HG03064 (cell line): ENCODE measurements around the gene PLA2G3.
"Not testable (repeated sequence)": the region's sequence is repeated elsewhere in the genome, so short reads cannot be mapped to it uniquely, and the experiment has no call there.

Source experiments
- ATAC-seq: cut with Tn5 transposase; IDR thresholded peaks from one replicate; pipeline ENCODE4 v1.9.1; 2021; ENCODE audit warnings: low read depth; ENCODE audit not compliant: unreplicated experiment

Gene PLA2G3

DNA sequence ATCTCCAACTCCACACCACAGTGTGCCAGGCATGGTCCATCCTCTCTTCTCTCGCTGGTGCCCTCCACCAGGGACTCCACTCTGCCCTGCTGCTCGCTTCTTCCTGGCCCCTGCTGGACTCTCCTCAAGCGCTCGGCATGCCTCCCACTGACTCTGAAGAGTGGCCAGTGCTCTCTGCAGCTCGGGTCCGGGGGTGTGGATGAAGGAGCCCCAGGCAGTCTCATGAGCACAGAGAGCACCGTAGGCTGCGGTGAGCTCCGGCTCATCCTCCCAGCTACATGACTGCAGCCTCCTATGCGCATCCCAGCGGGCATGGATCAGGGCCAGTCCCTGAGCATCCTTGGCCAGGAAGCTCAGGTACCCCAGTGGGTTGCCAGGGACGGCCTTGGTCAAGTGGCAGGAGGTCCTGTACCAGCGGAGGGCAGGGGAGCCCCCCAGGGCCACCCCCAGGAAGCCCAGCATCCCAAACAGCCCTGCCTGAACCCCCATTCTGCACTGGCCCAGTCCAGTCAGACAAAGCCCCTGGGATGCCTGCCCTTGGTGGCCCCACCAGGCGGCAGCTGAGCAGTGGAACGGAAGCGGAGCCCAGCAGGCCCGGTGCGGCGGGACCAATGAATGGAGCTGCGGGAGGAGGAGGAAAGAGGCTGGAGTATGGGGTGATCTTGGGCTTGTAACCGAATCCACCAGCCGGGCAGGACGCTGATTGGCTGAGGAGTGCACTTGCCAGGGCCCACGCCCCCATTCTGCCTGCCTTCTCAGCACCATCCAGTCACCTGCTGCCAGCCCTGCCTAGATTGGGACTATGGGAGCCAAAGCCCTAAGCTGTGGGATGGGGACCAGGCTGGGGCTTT lies at the start of gene PLA2G3:
PLA2G3 (minus strand) TSS at position 643 of the 851 bp plus-strand sequence; CDS start at position 489, 154 bp downstream.
- ATAC-seq: no peak

GRCh38 chr22:31187627-31188026 lies 47.3 kb upstream of the PLA2G3 start:
- no peak for ATAC-seq

DNA sequence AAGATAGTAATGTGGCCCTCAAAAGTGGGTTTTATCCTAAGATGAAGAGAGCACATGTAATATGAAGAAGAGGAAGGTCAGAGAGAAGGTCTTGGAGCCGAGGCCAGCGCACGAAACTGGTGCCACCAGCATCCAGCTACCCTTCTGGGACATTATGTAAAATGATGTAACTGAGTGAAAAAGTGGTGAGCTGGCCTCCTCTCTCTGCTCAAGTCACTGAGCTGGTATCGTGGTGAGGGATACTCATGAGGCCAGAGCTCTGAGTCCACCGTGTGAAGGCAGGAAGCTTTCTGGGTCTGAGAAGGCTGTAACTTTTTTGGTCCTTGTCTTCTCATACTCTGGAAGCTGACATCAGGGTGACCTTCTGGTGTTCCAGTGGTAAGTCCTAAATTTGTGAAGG lies 44.7 kb upstream of the PLA2G3 start:
- no peak for ATAC-seq

DNA sequence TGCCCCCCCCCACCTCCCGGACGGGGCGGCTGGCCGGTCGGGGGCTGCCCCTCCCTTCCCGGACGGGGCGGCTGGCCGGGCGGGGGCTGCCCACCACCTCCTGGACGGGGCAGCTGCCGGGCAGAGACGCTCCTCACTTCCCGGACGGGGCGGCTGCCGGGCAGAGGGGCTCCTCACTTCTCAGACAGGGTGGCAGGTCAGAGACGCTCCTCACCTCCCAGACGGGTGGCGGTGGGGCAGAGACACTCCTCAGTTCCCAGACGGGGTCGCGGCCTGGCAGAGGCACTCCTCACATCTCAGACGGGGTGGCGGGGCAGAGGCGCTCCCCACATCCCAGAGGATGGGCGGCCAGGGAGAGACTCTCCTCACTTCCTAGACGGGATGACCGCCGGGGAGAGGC lies 43.7 kb upstream of the PLA2G3 start:
- no peak for ATAC-seq

GRCh38 chr22:31179345-31179744 lies 39.0 kb upstream of the PLA2G3 start:
- ATAC-seq: no peak

- no peak for ATAC-seq
These were observed 38.6 kb upstream of the PLA2G3 start for GRCh38 chr22:31178859-31179258.

DNA sequence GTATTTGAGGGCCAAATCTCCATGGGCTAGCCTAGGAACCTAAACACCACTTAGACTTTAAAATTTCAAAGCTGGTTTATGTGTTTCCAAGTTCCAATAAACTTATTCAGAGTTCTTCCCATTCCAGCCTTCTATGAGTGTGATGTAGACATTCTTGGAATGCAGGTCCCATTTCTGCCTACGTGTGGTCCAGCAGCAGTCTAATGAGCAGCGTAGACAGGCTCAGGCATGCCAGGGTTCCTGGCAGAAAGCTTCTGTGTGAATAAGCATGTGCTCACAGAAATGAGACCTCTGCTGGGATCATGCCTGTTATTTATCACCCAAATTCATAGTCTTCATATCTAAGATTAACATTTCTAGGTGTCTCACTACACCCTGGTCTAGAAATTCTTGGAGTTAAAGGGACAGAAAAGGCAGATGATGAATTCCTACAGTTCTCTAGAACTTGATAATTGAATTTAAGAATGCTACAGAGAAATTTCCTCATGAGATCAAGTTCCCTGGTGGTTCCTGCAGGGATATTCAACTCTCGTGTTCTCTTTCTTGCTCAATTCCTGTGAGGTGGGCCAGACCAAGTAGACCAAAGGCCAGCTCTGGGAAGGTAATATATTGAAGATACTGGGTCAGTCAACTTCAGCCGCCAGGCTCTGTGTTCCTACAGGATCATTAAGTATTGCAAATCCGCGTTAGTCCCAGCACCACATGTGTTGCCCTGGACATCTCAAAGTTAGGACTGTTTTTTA lies 37.3 kb upstream of the PLA2G3 start:
- no peak for ATAC-seq

- no peak for ATAC-seq
These were observed 36.6 kb upstream of the PLA2G3 start for GRCh38 chr22:31176923-31177322.

GRCh38 chr22:31173386-31174145 lies 33.3 kb upstream of the PLA2G3 start:
- ATAC-seq: no peak

GRCh38 chr22:31171734-31172133 lies 31.4 kb upstream of the PLA2G3 start:
- ATAC-seq: not testable (repeated sequence)

GRCh38 chr22:31170971-31171370 lies 30.7 kb upstream of the PLA2G3 start:
- no peak for ATAC-seq

GRCh38 chr22:31162015-31162765 lies 21.9 kb upstream of the PLA2G3 start:
- no peak for ATAC-seq

DNA sequence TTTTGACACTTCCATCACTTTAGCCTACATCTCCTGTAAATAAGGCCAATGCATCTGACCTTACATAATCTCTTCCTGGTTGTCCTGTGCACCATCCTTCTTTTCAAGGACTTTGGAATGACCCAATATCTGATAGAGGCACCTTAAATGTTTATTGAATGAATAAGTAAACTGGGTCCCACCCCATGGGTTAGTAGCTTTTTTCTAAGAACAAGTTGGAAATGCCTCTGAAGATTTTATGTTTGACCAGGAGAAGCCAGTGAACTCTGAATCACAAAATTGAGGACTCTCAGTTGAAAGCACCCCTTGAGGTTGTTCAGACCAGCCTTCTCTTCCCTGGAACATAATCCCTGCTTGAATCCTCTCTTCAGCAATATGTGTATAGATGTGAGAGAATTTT lies 21.1 kb upstream of the PLA2G3 start:
- no peak for ATAC-seq

- no peak for ATAC-seq
These were observed 20.1 kb upstream of the PLA2G3 start for GRCh38 chr22:31160328-31160978.

GRCh38 chr22:31155422-31155821 lies 15.1 kb upstream of the PLA2G3 start:
- no peak for ATAC-seq

- ATAC-seq: no peak
These were observed 14.7 kb upstream of the PLA2G3 start for GRCh38 chr22:31154975-31155374.

DNA sequence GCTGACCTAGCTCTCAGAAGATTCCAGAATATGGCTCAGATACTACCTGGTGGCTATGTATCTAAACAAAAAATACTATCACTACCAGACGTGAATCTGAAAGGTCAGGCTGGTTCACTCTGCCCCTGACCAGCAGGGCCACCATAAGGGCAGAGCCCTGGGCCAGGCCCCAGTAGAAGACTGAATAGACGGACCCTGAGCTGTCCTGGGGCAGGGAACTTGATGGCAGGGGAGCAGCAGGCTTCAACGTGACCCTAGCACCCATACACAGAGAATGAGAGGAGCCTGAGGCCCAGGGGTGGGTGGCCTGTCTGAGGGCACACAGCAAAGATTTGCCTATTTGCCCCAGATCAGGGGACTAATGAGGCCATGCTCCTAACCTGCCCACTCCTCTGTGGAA lies 13.0 kb upstream of the PLA2G3 start:
- no peak for ATAC-seq

DNA sequence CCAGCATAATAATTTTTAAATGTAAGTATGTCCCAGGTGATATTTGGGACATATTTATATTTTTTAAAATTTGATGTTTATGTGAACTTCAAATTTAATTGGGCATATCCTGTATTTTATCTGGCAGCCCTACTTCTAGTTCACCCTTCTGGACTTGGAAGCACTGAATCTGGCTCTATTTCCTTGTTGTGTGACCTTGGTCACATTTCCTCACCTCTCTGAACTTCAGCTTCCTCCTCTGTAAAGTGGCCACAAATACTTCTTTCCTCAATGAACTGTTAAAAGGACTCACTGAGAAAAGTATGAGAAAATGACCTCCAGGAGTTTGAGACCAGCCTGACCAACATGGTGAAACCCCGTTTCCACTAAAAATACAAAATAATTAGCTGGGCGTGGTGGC lies 11.6 kb upstream of the PLA2G3 start:
- ATAC-seq: no peak

DNA sequence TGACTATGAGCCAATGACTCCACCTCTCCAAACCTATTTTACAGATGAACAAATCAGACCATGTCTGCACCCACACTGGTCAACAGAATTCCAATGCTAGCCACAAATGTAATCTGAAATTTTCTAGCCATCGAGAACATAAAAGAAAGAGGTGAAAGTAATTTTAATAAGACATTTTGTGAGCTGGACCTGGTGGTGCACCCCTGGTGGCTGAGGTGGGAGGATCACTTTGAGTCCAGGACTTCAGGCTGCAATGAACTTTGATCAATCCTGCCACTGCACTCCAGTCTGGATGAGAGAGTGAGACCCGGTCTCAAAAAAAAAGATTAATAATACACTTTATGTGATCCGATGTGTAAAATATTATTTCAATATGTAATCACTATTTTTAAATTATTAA lies 10.3 kb upstream of the PLA2G3 start:
- no peak for ATAC-seq
